RPMI7951 (cell line): Measurements from ENCODE around the gene ASTN2. TPM values are rescaled to one million over a fixed set of nuclear protein-coding genes. Genes with fewer than 3 reads are reported as not detected.

Experiments used
- DNase-seq: peaks from one replicate; pipeline ENCODE4 v3.0.0-alpha.2; 2012; ENCODE audit warnings: low read depth
- total RNA-seq: library from RNA; depleted of rRNA; stranded (reverse); fragments of >200 nt; shearing (Covaris generic); gene quantifications from 2 replicates; pipeline ENCODE4 v1.2.3, GENCODE V29; 2014; rRNA removed

The ASTN2 gene
- 4.0 and 5.2 TPM in 2 replicates for total RNA-seq

- no peak for DNase-seq
Observed at GRCh38 chr9:117414906-117415331, at the start of gene ASTN2. Gene ASTN2, minus strand, starts transcription at chr9:117415057. Its CDS starts 119 bp downstream, at chr9:117414938.

GRCh38 chr9:117462861-117463260 is 48.0 kb upstream of the ASTN2 start:
- no peak for DNase-seq

- DNase-seq = no peak
Observed at GRCh38 chr9:117461386-117461785, 46.5 kb upstream of the ASTN2 start.

- DNase-seq = no peak
Observed at GRCh38 chr9:117460743-117461142, 45.9 kb upstream of the ASTN2 start.

- no peak for DNase-seq
Observed at GRCh38 chr9:117459913-117460312, 45.1 kb upstream of the ASTN2 start.

- DNase-seq = no peak
Observed at GRCh38 chr9:117458066-117458465, 43.2 kb upstream of the ASTN2 start.

GRCh38 chr9:117454711-117455110 is 39.9 kb upstream of the ASTN2 start:
- no peak for DNase-seq

GRCh38 chr9:117453737-117454136 is 38.9 kb upstream of the ASTN2 start:
- no peak for DNase-seq

- no peak for DNase-seq
Observed at GRCh38 chr9:117451311-117451710, 36.5 kb upstream of the ASTN2 start.

GRCh38 chr9:117448066-117448465 is 33.2 kb upstream of the ASTN2 start:
- peak; percentile 0 for DNase-seq

GRCh38 chr9:117445631-117446030 is 30.8 kb upstream of the ASTN2 start:
- no peak for DNase-seq

GRCh38 chr9:117444501-117444900 is 29.6 kb upstream of the ASTN2 start:
- no peak for DNase-seq

- no peak for DNase-seq
Observed at GRCh38 chr9:117437283-117437682, 22.4 kb upstream of the ASTN2 start.

- DNase-seq = no peak
Observed at GRCh38 chr9:117435630-117436261, 20.9 kb upstream of the ASTN2 start.

GRCh38 chr9:117434566-117434965 is 19.7 kb upstream of the ASTN2 start:
- no peak for DNase-seq

- no peak for DNase-seq
Observed at GRCh38 chr9:117430813-117431212, 16.0 kb upstream of the ASTN2 start.

GRCh38 chr9:117427357-117427913 is 12.6 kb upstream of the ASTN2 start:
- no peak for DNase-seq

GRCh38 chr9:117425566-117425965 is 10.7 kb upstream of the ASTN2 start:
- no peak for DNase-seq

- no peak for DNase-seq
Observed at GRCh38 chr9:117424291-117424690, 9.4 kb upstream of the ASTN2 start.

- no peak for DNase-seq
Observed at GRCh38 chr9:117418111-117418510, 3.3 kb upstream of the ASTN2 start.

GRCh38 chr9:117416856-117417255 is 2.0 kb upstream of the ASTN2 start:
- DNase-seq = no peak

GRCh38 chr9:117415358-117415914 is 579 bp upstream of the ASTN2 start:
- DNase-seq = no peak

- no peak for DNase-seq
Observed at GRCh38 chr9:117414220-117414905, 494 bp downstream of the ASTN2 start.
